ENCODE results near the gene ICA1L. TPM values are rescaled to one million over a fixed set of nuclear protein-coding genes. Genes with fewer than 3 reads are reported as not detected.

ICA1L gene
- total RNA-seq, 2 donors from 2014 or later = 8.9 to 15.8 TPM

GRCh38 chr2:202847693-202848524, 23.7 kb downstream of the ICA1L start:
- H3K27ac ChIP-seq = no peak overlapping the region
- no peak for DNase-seq (ENCODE audit: low spot score)
- H3K9me3 ChIP-seq = no peaks in the 10 kb centered on the region
- no peak overlapping the region for H3K4me3 ChIP-seq
- 95% methylated on average over 9 of the region's 9 CpGs for WGBS
- intact Hi-C loops (cut with DNase I) = no loop called here
- no peaks in the 10 kb centered on the region for H3K4me1 ChIP-seq (replicated peaks)
- TF ChIP-seq POLR2A (IDR thresholded peaks at IDR 0.05) = no peak
- no peak for TF ChIP-seq CTCF (IDR thresholded peaks at IDR 0.05)
- no peak for TF ChIP-seq POLR2AphosphoS5 (IDR thresholded peaks at IDR 0.05)
- no peaks in the 10 kb centered on the region for H3K27me3 ChIP-seq (replicated peaks; ENCODE audit: insufficient read depth)
- no peaks in the 10 kb centered on the region for H3K36me3 ChIP-seq

GRCh38 chr2:202844656-202845055, 26.9 kb downstream of the ICA1L start:
- intact Hi-C loops (cut with DNase I) = no loop called here
- TF ChIP-seq POLR2AphosphoS5 (IDR thresholded peaks at IDR 0.05) (no peak), CTCF (IDR thresholded peaks at IDR 0.05) (no peak), POLR2A (IDR thresholded peaks at IDR 0.05) (no peak)
- Histone ChIP-seq H3K4me1 (replicated peaks) (no peaks in the 10 kb centered on the region), H3K36me3 (no peaks in the 10 kb centered on the region), H3K27me3 (replicated peaks; ENCODE audit: insufficient read depth) (no peaks in the 10 kb centered on the region), H3K4me3 (no peak overlapping the region), H3K27ac (no peak overlapping the region), H3K9me3 (no peaks in the 10 kb centered on the region)
- no peak for DNase-seq (ENCODE audit: low spot score)
- WGBS = 61% methylated on average over 2 of the region's 2 CpGs

DNA sequence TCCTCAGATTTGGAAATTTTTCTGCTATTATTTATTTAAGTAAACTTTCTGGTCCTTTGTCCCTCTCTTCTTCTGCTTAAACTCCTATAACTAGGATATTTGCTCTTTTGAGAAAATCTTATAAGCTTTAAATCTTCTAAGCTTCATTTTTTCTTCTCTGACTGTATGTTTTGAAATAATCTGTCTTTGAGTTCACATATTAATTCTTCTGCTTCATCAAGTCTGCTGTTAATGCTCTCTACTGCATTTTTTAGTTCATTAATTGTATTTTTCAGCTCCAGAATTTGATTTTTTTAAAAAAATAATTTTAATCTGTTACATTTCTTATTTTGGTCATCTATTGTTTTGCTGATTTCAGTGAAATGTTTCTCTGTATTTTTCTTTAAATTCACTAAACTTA, 28.9 kb downstream of the ICA1L start:
- no peak for TF ChIP-seq POLR2AphosphoS5 (IDR thresholded peaks at IDR 0.05)
- TF ChIP-seq POLR2A (IDR thresholded peaks at IDR 0.05) = no peak
- TF ChIP-seq CTCF (IDR thresholded peaks at IDR 0.05) = no peak
- intact Hi-C loops (cut with DNase I) = no loop called here
- Histone ChIP-seq H3K27ac (no peak overlapping the region), H3K27me3 (replicated peaks; ENCODE audit: insufficient read depth) (no peaks in the 10 kb centered on the region), H3K9me3 (no peaks in the 10 kb centered on the region), H3K4me1 (replicated peaks) (no peaks in the 10 kb centered on the region), H3K4me3 (no peak overlapping the region), H3K36me3 (no peaks in the 10 kb centered on the region)
- DNase-seq (ENCODE audit: low spot score) = no peak

GRCh38 chr2:202841090-202841867, 30.3 kb downstream of the ICA1L start:
- H3K27ac ChIP-seq = no peak overlapping the region
- no peaks in the 10 kb centered on the region for H3K27me3 ChIP-seq (replicated peaks; ENCODE audit: insufficient read depth)
- no peaks in the 10 kb centered on the region for H3K36me3 ChIP-seq
- no peak overlapping the region for H3K4me3 ChIP-seq
- TF ChIP-seq CTCF (IDR thresholded peaks at IDR 0.05) = no peak
- TF ChIP-seq POLR2A (IDR thresholded peaks at IDR 0.05) = no peak
- TF ChIP-seq POLR2AphosphoS5 (IDR thresholded peaks at IDR 0.05) = no peak
- H3K9me3 ChIP-seq = no peaks in the 10 kb centered on the region
- DNase-seq (ENCODE audit: low spot score) = no peak
- 91% methylated on average over 11 of the region's 11 CpGs for whole genome bisulfite sequencing
- intact Hi-C loops (cut with DNase I) = no loop called here
- H3K4me1 ChIP-seq (replicated peaks) = no peaks in the 10 kb centered on the region

Data from prostate gland (tissue), 2 donors.